GM21528 (cell line): ENCODE measurements around the gene TYSND1.
"Not testable (repeated sequence)": the region's sequence is repeated elsewhere in the genome, so short reads cannot be mapped to it uniquely, and the experiment has no call there.

ENCODE experiments used
- ATAC-seq: cut with Tn5 transposase; IDR thresholded peaks from one replicate; pipeline ENCODE4 v1.9.1; 2021; ENCODE audit warnings: mild to moderate bottlenecking, moderate library complexity; ENCODE audit not compliant: unreplicated experiment, low FRiP score

Gene TYSND1

GRCh38 chr10:70166394-70166793, 19.9 kb upstream of the TYSND1 start:
- ATAC-seq, result no peak

GRCh38 chr10:70164163-70164562, 17.7 kb upstream of the TYSND1 start:
- ATAC-seq, result no peak

GRCh38 chr10:70163448-70163847, 16.9 kb upstream of the TYSND1 start:
- no peak for ATAC-seq

GRCh38 chr10:70162892-70163201, 16.3 kb upstream of the TYSND1 start:
- ATAC-seq, result peak; percentile 78

- peak; percentile 14 for ATAC-seq
Measured at GRCh38 chr10:70162151-70162891, 15.8 kb upstream of the TYSND1 start.

GRCh38 chr10:70160798-70161197, 14.3 kb upstream of the TYSND1 start:
- no peak for ATAC-seq

GRCh38 chr10:70159366-70159765, 12.9 kb upstream of the TYSND1 start:
- not testable (repeated sequence) for ATAC-seq

GRCh38 chr10:70158113-70158512, 11.6 kb upstream of the TYSND1 start:
- ATAC-seq, result no peak

GRCh38 chr10:70155255-70155838, 8.8 kb upstream of the TYSND1 start:
- no peak for ATAC-seq

- no peak for ATAC-seq
Measured at GRCh38 chr10:70148516-70148915, 2.0 kb upstream of the TYSND1 start.

GRCh38 chr10:70147259-70147625, 742 bp upstream of the TYSND1 start:
- no peak for ATAC-seq

- ATAC-seq, result peak; percentile 66
Measured at GRCh38 chr10:70145666-70146488, 623 bp downstream of the TYSND1 start.

GRCh38 chr10:70145166-70145665, 1.3 kb downstream of the TYSND1 start:
- peak; percentile 6 for ATAC-seq

- no peak for ATAC-seq
Measured at GRCh38 chr10:70144372-70145110, 2.0 kb downstream of the TYSND1 start.

GRCh38 chr10:70142555-70142954, 3.9 kb downstream of the TYSND1 start:
- no peak for ATAC-seq

- ATAC-seq, result no peak
Measured at GRCh38 chr10:70140297-70140696, 6.2 kb downstream of the TYSND1 start.

- no peak for ATAC-seq
Measured at GRCh38 chr10:70139997-70140250, 6.6 kb downstream of the TYSND1 start.

GRCh38 chr10:70139151-70139996, 7.1 kb downstream of the TYSND1 start:
- no peak for ATAC-seq

- ATAC-seq, result no peak
Measured at GRCh38 chr10:70137927-70138883, 8.3 kb downstream of the TYSND1 start.
